22Rv1 (cell line): ENCODE results near the gene MCAT.

Experiments
- CTCF ChIP-seq: fragments of 450-650 bp; IDR thresholded peaks from 2 replicates; pipeline ENCODE4 v1.5.1; 2017; ENCODE audit warnings: mild to moderate bottlenecking
- ZFX ChIP-seq: fragments of 450-650 bp; IDR thresholded peaks from 2 replicates; pipeline ENCODE4 v1.6.1; 2017; ENCODE audit warnings: antibody characterized with exemption, borderline replicate concordance

GRCh38 chr22:43136801-43137200 lies 6.4 kb downstream of the MCAT start:
- TF ChIP-seq CTCF: no peak
- no peak for TF ChIP-seq ZFX
